NCI-H460 (cell line): ENCODE results near the gene YIPF2. TPM values are rescaled to one million over a fixed set of nuclear protein-coding genes. Genes with fewer than 3 reads are reported as not detected.
"Not testable (repeated sequence)": the region's sequence is repeated elsewhere in the genome, so short reads cannot be mapped to it uniquely, and the experiment has no call there.

Source experiments
- DNase-seq: peaks from one replicate; pipeline ENCODE4 v3.0.0-alpha.2; 2016; ENCODE audit warnings: low read depth; ENCODE audit errors: extremely low read depth
- total RNA-seq: library from RNA; depleted of rRNA; stranded (reverse); fragments of >200 nt; shearing (Covaris generic); gene quantifications from 2 replicates; pipeline ENCODE4 v1.2.3, GENCODE V29; 2014; rRNA removed

YIPF2 gene
- total RNA-seq, 1 experiment from 2014 or later = 26.6 TPM

DNA sequence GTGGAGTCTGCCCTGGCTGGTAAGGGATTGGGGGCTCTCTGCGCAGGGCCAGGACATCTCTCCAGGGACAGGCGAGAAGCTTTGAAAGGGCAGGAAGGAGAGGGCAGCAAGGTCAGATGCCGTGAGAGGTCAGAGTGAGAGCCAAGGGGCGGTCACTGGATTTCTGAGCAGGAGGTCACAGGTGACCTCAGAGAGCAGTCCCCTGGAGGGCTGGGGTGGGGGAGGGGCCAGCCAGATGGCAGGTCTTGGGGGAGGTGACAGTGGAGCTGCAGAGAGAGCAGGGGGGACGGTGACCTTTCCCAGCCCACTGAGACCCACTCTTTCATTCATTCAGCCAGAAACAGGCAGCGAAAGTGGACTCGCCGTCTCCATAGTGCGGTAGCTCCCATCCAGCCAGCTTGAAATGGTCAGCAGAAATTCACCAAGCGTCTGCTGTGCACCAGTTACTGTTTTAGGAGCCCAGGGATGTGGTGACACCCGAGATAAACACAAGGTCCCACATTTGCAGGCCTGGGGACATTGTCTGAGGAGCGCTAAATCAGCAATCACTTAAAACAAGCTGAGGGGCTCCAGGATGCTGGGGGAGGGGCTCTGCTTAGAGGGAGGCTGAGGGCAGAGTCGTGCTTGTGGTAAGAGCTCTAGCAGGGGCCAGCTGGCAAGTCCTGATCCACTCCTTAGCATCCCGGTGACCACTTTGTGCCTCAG is 46.9 kb downstream of the YIPF2 start:
- DNase-seq = no peak

GRCh38 chr19:10878253-10878652 is 50.2 kb downstream of the YIPF2 start:
- no peak for DNase-seq

- DNase-seq = not testable (repeated sequence)
Measured at GRCh38 chr19:10877608-10878007, 50.8 kb downstream of the YIPF2 start.

DNA sequence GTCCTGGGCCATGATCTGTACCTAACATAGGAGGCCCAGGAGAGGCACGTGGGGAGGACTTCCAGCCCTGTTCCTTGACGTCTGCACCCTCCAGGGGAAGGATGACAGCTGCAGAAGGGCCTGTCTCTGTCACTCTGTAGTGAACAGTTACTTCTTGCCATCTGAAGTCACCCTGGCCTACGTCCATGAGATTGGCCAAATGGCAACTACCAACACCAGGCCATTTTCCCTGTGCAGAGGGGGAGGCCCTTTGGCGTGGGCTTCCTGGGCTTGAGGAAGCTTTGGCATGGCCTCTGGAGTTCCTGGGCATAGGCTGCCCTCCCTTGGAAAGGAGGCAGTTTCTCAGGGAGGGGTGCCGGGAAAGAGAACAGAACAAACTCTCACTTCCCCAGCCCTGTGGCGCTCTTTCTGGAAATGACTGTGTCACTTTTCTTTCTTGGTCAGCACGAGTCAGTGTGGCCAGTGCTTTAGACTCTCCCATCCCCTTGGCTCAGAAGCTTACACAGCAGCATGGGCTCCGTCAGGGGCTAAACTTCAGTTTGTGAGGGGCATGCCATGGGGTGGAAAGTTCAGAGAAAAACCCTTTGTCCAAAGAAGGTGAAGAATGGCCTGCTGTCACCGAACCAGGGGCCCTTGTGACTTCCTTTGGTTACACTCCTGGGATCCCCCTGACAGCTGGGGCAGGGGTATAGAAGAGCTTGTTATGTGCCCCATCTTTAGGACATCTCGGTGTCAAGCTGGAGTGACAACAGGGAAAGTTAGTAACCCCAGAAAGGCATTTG is 51.8 kb downstream of the YIPF2 start:
- DNase-seq = no peak

GRCh38 chr19:10874024-10874423 is 54.4 kb downstream of the YIPF2 start:
- no peak for DNase-seq

DNA sequence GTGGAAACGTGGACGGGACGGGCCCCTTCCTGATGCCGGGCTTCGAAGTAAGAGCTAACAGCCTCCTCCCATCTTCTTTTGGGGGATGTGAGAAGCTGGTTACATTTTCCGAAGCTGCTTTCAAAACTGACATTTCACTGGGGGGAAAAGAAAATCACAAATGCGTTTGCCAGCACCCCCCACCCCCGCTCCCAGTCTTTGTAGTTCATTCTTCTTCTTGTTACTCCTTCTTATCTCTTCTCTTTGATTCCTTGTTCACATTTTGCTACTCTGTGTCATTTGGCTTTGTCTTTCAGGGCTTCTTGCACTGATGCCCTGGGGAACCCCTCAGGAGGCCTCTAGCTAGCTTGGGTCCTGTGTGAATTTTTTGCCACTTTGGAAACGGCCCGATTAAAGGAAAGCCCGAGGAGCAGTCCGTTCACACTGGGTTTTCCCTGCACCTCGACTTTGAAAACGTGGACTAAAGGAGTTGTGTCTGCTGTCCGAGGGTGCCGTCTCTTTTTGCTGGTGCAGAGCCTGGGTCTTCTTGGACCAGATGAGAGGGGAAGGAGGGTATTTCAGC is 55.8 kb downstream of the YIPF2 start:
- DNase-seq = no peak

Other genes starting within 250 kb of the YIPF2 start
- 30.0 and 31.2 TPM in 2 replicates for gene QTRT1, start 227.2 kb downstream of the YIPF2 start, total RNA-seq
- gene DNM2, start 210.6 kb downstream of the YIPF2 start, total RNA-seq = 33.8 and 38.8 TPM in 2 replicates
- 14.2 and 17.0 TPM in 2 replicates for gene TMED1, start 92.4 kb downstream of the YIPF2 start, total RNA-seq
- 0.50 TPM in 1 of 2 replicates, not detected in the other for gene C19orf38, start 80.2 kb downstream of the YIPF2 start, total RNA-seq
- gene CARM1, start 57.1 kb downstream of the YIPF2 start, total RNA-seq = 30.0 and 30.6 TPM in 2 replicates
- 16.5 and 16.6 TPM in 2 replicates for gene TIMM29, start 172 bp upstream of the YIPF2 start, total RNA-seq
- 52.7 and 53.4 TPM in 2 replicates for gene SMARCA4, start 32.4 kb upstream of the YIPF2 start, total RNA-seq
- gene LDLR, start 160.8 kb upstream of the YIPF2 start, total RNA-seq = 30.4 and 33.7 TPM in 2 replicates
- gene SPC24, start 227.1 kb upstream of the YIPF2 start, total RNA-seq = 13.9 and 17.1 TPM in 2 replicates